Measurements from ENCODE around the gene ZNF385B.

ZNF385B gene

GRCh38 chr2:179840840-179841239 is 20.6 kb downstream of the ZNF385B start:
- no CpG with 5 or more reads among the region's 1 CpG for WGBS (ENCODE audit: extremely low coverage, insufficient coverage, low lambda C conversion rate)
- H2AK5ac ChIP-seq (ENCODE audit: low read length), result no peak overlapping the region
- no peaks in the 10 kb centered on the region for H3K36me3 ChIP-seq (ENCODE audit: control insufficient read depth, insufficient read depth, low read length)
- H3K79me2 ChIP-seq (ENCODE audit: control insufficient read depth, insufficient read depth, low read length), result no peaks in the 10 kb centered on the region
- H3K4me2 ChIP-seq (ENCODE audit: low read length), result no peak overlapping the region
- no peak overlapping the region for H2BK5ac ChIP-seq (ENCODE audit: low read length)
- H3K9ac ChIP-seq (ENCODE audit: low read length), result no peak overlapping the region
- no peak overlapping the region for H3K4ac ChIP-seq (ENCODE audit: low read depth, low read length)
- H3K18ac ChIP-seq (ENCODE audit: low read length), result no peak overlapping the region
- no peak overlapping the region for H3K56ac ChIP-seq (ENCODE audit: low read length)
- no peak overlapping the region for H4K8ac ChIP-seq (ENCODE audit: low read depth, low read length)
- H2BK120ac ChIP-seq (ENCODE audit: low read depth, low read length), result no peak overlapping the region
- no peak overlapping the region for H3K4me3 ChIP-seq (ENCODE audit: low read length)
- no peak overlapping the region for H3K23ac ChIP-seq (ENCODE audit: low read length)
- no peak overlapping the region for H4K5ac ChIP-seq (ENCODE audit: low read length)
- H3K4me1 ChIP-seq (ENCODE audit: control insufficient read depth, low read depth, low read length), result no peaks in the 10 kb centered on the region
- no peaks in the 10 kb centered on the region for H3K79me1 ChIP-seq (ENCODE audit: low read length)
- no peaks in the 10 kb centered on the region for H3K27me3 ChIP-seq (ENCODE audit: insufficient read depth, low read length, poor library complexity)
- H3K27ac ChIP-seq (ENCODE audit: low read depth, low read length), result no peak overlapping the region
- no peak overlapping the region for H2BK15ac ChIP-seq (replicated peaks; ENCODE audit: low read depth)
- DNase-seq, result no peak

GRCh38 chr2:179837408-179837807 is 24.0 kb downstream of the ZNF385B start:
- DNase-seq, result peak; percentile 74
- Histone ChIP-seq H2AK5ac (ENCODE audit: low read length) (no peak overlapping the region), H3K27ac (ENCODE audit: low read depth, low read length) (no peak overlapping the region), H2BK5ac (ENCODE audit: low read length) (no peak overlapping the region), H2BK15ac (replicated peaks; ENCODE audit: low read depth) (no peak overlapping the region), H3K18ac (ENCODE audit: low read length) (no peak overlapping the region), H2BK120ac (ENCODE audit: low read depth, low read length) (no peak overlapping the region), H3K4me1 (ENCODE audit: control insufficient read depth, low read depth, low read length) (no peaks in the 10 kb centered on the region), H3K27me3 (ENCODE audit: insufficient read depth, low read length, poor library complexity) (no peaks in the 10 kb centered on the region), H3K36me3 (ENCODE audit: control insufficient read depth, insufficient read depth, low read length) (no peaks in the 10 kb centered on the region), H3K9ac (ENCODE audit: low read length) (no peak overlapping the region), H3K4ac (ENCODE audit: low read depth, low read length) (no peak overlapping the region), H4K8ac (ENCODE audit: low read depth, low read length) (no peak overlapping the region), H3K4me3 (ENCODE audit: low read length) (no peak overlapping the region), H3K23ac (ENCODE audit: low read length) (no peak overlapping the region), H3K79me2 (ENCODE audit: control insufficient read depth, insufficient read depth, low read length) (no peaks in the 10 kb centered on the region), H4K5ac (ENCODE audit: low read length) (no peak overlapping the region), H3K4me2 (ENCODE audit: low read length) (no peak overlapping the region), H3K79me1 (ENCODE audit: low read length) (no peaks in the 10 kb centered on the region), H3K56ac (ENCODE audit: low read length) (no peak overlapping the region)
- no CpG with 5 or more reads among the region's 4 CpGs for WGBS (ENCODE audit: extremely low coverage, insufficient coverage, low lambda C conversion rate)

- Histone ChIP-seq H3K23ac (ENCODE audit: low read length) (no peak overlapping the region), H2BK120ac (ENCODE audit: low read depth, low read length) (no peak overlapping the region), H3K27me3 (ENCODE audit: insufficient read depth, low read length, poor library complexity) (no peaks in the 10 kb centered on the region), H3K27ac (ENCODE audit: low read depth, low read length) (no peak overlapping the region), H3K36me3 (ENCODE audit: control insufficient read depth, insufficient read depth, low read length) (no peaks in the 10 kb centered on the region), H4K8ac (ENCODE audit: low read depth, low read length) (no peak overlapping the region), H3K4me2 (ENCODE audit: low read length) (no peak overlapping the region), H4K5ac (ENCODE audit: low read length) (no peak overlapping the region), H2AK5ac (ENCODE audit: low read length) (no peak overlapping the region), H3K4ac (ENCODE audit: low read depth, low read length) (no peak overlapping the region), H3K79me1 (ENCODE audit: low read length) (no peaks in the 10 kb centered on the region), H3K9ac (ENCODE audit: low read length) (no peak overlapping the region), H3K79me2 (ENCODE audit: control insufficient read depth, insufficient read depth, low read length) (no peaks in the 10 kb centered on the region), H3K18ac (ENCODE audit: low read length) (no peak overlapping the region), H2BK15ac (replicated peaks; ENCODE audit: low read depth) (no peak overlapping the region), H3K56ac (ENCODE audit: low read length) (no peak overlapping the region), H2BK5ac (ENCODE audit: low read length) (no peak overlapping the region), H3K4me3 (ENCODE audit: low read length) (no peak overlapping the region), H3K4me1 (ENCODE audit: control insufficient read depth, low read depth, low read length) (no peaks in the 10 kb centered on the region)
- DNase-seq, result no peak
- no CpG with 5 or more reads among the region's 3 CpGs for WGBS (ENCODE audit: extremely low coverage, insufficient coverage, low lambda C conversion rate)
Measured at GRCh38 chr2:179830043-179830787, 31.2 kb downstream of the ZNF385B start.

- Histone ChIP-seq H3K4me1 (ENCODE audit: control insufficient read depth, low read depth, low read length) (no peaks in the 10 kb centered on the region), H4K8ac (ENCODE audit: low read depth, low read length) (no peak overlapping the region), H2BK15ac (replicated peaks; ENCODE audit: low read depth) (no peak overlapping the region), H3K79me2 (ENCODE audit: control insufficient read depth, insufficient read depth, low read length) (no peaks in the 10 kb centered on the region), H3K27me3 (ENCODE audit: insufficient read depth, low read length, poor library complexity) (no peaks in the 10 kb centered on the region), H4K5ac (ENCODE audit: low read length) (no peak overlapping the region), H3K27ac (ENCODE audit: low read depth, low read length) (no peak overlapping the region), H2AK5ac (ENCODE audit: low read length) (no peak overlapping the region), H2BK5ac (ENCODE audit: low read length) (no peak overlapping the region), H3K4me3 (ENCODE audit: low read length) (no peak overlapping the region), H3K36me3 (ENCODE audit: control insufficient read depth, insufficient read depth, low read length) (no peaks in the 10 kb centered on the region), H3K79me1 (ENCODE audit: low read length) (no peaks in the 10 kb centered on the region), H3K56ac (ENCODE audit: low read length) (no peak overlapping the region), H2BK120ac (ENCODE audit: low read depth, low read length) (no peak overlapping the region), H3K4ac (ENCODE audit: low read depth, low read length) (no peak overlapping the region), H3K23ac (ENCODE audit: low read length) (no peak overlapping the region), H3K9ac (ENCODE audit: low read length) (no peak overlapping the region), H3K18ac (ENCODE audit: low read length) (no peak overlapping the region), H3K4me2 (ENCODE audit: low read length) (no peak overlapping the region)
- DNase-seq, result peak; percentile 8
- WGBS (ENCODE audit: extremely low coverage, insufficient coverage, low lambda C conversion rate), result no CpG with 5 or more reads among the region's 2 CpGs
Measured at GRCh38 chr2:179826297-179826696, 35.1 kb downstream of the ZNF385B start.

- H3K18ac ChIP-seq (ENCODE audit: low read length), result peak overlapping the region; percentile 12
- no peak overlapping the region for H2BK15ac ChIP-seq (replicated peaks; ENCODE audit: low read depth)
- WGBS (ENCODE audit: extremely low coverage, insufficient coverage, low lambda C conversion rate), result no CpG with 5 or more reads among the region's 3 CpGs
- H3K4me1 ChIP-seq (ENCODE audit: control insufficient read depth, low read depth, low read length), result no peaks in the 10 kb centered on the region
- no peak overlapping the region for H4K8ac ChIP-seq (ENCODE audit: low read depth, low read length)
- H3K9ac ChIP-seq (ENCODE audit: low read length), result no peak overlapping the region
- H3K27me3 ChIP-seq (ENCODE audit: insufficient read depth, low read length, poor library complexity), result no peaks in the 10 kb centered on the region
- H2BK120ac ChIP-seq (ENCODE audit: low read depth, low read length), result peak overlapping the region; percentile 64
- H3K4ac ChIP-seq (ENCODE audit: low read depth, low read length), result no peak overlapping the region
- peak overlapping the region; percentile 58 for H2BK5ac ChIP-seq (ENCODE audit: low read length)
- H2AK5ac ChIP-seq (ENCODE audit: low read length), result no peak overlapping the region
- no peak overlapping the region for H3K23ac ChIP-seq (ENCODE audit: low read length)
- H3K79me1 ChIP-seq (ENCODE audit: low read length), result no peaks in the 10 kb centered on the region
- no peak overlapping the region for H3K56ac ChIP-seq (ENCODE audit: low read length)
- no peak overlapping the region for H3K4me2 ChIP-seq (ENCODE audit: low read length)
- no peaks in the 10 kb centered on the region for H3K79me2 ChIP-seq (ENCODE audit: control insufficient read depth, insufficient read depth, low read length)
- no peak overlapping the region for H3K4me3 ChIP-seq (ENCODE audit: low read length)
- H3K27ac ChIP-seq (ENCODE audit: low read depth, low read length), result peak overlapping the region; percentile 62
- no peak overlapping the region for H4K5ac ChIP-seq (ENCODE audit: low read length)
- DNase-seq, result peak; percentile 88
- no peaks in the 10 kb centered on the region for H3K36me3 ChIP-seq (ENCODE audit: control insufficient read depth, insufficient read depth, low read length)
Measured at GRCh38 chr2:179825494-179825893, 35.9 kb downstream of the ZNF385B start.

- H2BK5ac ChIP-seq (ENCODE audit: low read length), result no peak overlapping the region
- no peak overlapping the region for H3K9ac ChIP-seq (ENCODE audit: low read length)
- no peak overlapping the region for H2BK120ac ChIP-seq (ENCODE audit: low read depth, low read length)
- no peak overlapping the region for H3K4me3 ChIP-seq (ENCODE audit: low read length)
- H2BK15ac ChIP-seq (replicated peaks; ENCODE audit: low read depth), result no peak overlapping the region
- H3K36me3 ChIP-seq (ENCODE audit: control insufficient read depth, insufficient read depth, low read length), result no peaks in the 10 kb centered on the region
- WGBS (ENCODE audit: extremely low coverage, insufficient coverage, low lambda C conversion rate), result no CpG with 5 or more reads among the region's 1 CpG
- H3K4me2 ChIP-seq (ENCODE audit: low read length), result no peak overlapping the region
- DNase-seq, result peak; percentile 43
- no peak overlapping the region for H3K18ac ChIP-seq (ENCODE audit: low read length)
- H3K79me2 ChIP-seq (ENCODE audit: control insufficient read depth, insufficient read depth, low read length), result no peaks in the 10 kb centered on the region
- no peak overlapping the region for H3K23ac ChIP-seq (ENCODE audit: low read length)
- H3K79me1 ChIP-seq (ENCODE audit: low read length), result no peaks in the 10 kb centered on the region
- H3K4ac ChIP-seq (ENCODE audit: low read depth, low read length), result no peak overlapping the region
- no peaks in the 10 kb centered on the region for H3K27me3 ChIP-seq (ENCODE audit: insufficient read depth, low read length, poor library complexity)
- no peak overlapping the region for H3K27ac ChIP-seq (ENCODE audit: low read depth, low read length)
- H3K4me1 ChIP-seq (ENCODE audit: control insufficient read depth, low read depth, low read length), result no peaks in the 10 kb centered on the region
- H3K56ac ChIP-seq (ENCODE audit: low read length), result no peak overlapping the region
- no peak overlapping the region for H2AK5ac ChIP-seq (ENCODE audit: low read length)
- no peak overlapping the region for H4K8ac ChIP-seq (ENCODE audit: low read depth, low read length)
- H4K5ac ChIP-seq (ENCODE audit: low read length), result no peak overlapping the region
Measured at GRCh38 chr2:179824961-179825360, 36.5 kb downstream of the ZNF385B start.

All from mesendoderm (in vitro differentiated cells).